ELR (cell line): Measurements from ENCODE around the gene ALOX15B.
"Not testable (repeated sequence)": the region's sequence is repeated elsewhere in the genome, so short reads cannot be mapped to it uniquely, and the experiment has no call there.

Source experiments
- DNase-seq: peaks from one replicate; pipeline ENCODE4 v3.0.0-alpha.2; 2015; ENCODE audit warnings: low read depth

Gene ALOX15B

GRCh38 chr17:8013731-8014557, 24.9 kb upstream of the ALOX15B start:
- DNase-seq = no peak

GRCh38 chr17:8014558-8014850, 24.4 kb upstream of the ALOX15B start:
- DNase-seq = no peak

GRCh38 chr17:8015236-8015956, 23.5 kb upstream of the ALOX15B start:
- DNase-seq = no peak

GRCh38 chr17:8015957-8016631, 22.8 kb upstream of the ALOX15B start:
- DNase-seq = no peak

- DNase-seq = peak; percentile 45
These were observed 22.0 kb upstream of the ALOX15B start for GRCh38 chr17:8016632-8017424.

GRCh38 chr17:8018436-8018835, 20.4 kb upstream of the ALOX15B start:
- no peak for DNase-seq

GRCh38 chr17:8019166-8019565, 19.7 kb upstream of the ALOX15B start:
- no peak for DNase-seq

- peak; percentile 38 for DNase-seq
These were observed 18.9 kb upstream of the ALOX15B start for GRCh38 chr17:8019665-8020650.

GRCh38 chr17:8020776-8021564, 17.9 kb upstream of the ALOX15B start:
- no peak for DNase-seq

GRCh38 chr17:8021565-8022359, 17.1 kb upstream of the ALOX15B start:
- DNase-seq = no peak

- DNase-seq = no peak
These were observed 16.4 kb upstream of the ALOX15B start for GRCh38 chr17:8022360-8023003.

- DNase-seq = not testable (repeated sequence)
These were observed 14.7 kb upstream of the ALOX15B start for GRCh38 chr17:8024161-8024560.

GRCh38 chr17:8025176-8025911, 13.5 kb upstream of the ALOX15B start:
- no peak for DNase-seq

- peak; percentile 80 for DNase-seq
These were observed 9.7 kb upstream of the ALOX15B start for GRCh38 chr17:8029121-8029520.

- no peak for DNase-seq
These were observed 7.6 kb upstream of the ALOX15B start for GRCh38 chr17:8031261-8031661.

- no peak for DNase-seq
These were observed 6.9 kb upstream of the ALOX15B start for GRCh38 chr17:8031950-8032349.

- no peak for DNase-seq
These were observed 6.4 kb upstream of the ALOX15B start for GRCh38 chr17:8032442-8032841.

GRCh38 chr17:8039611-8040168, 831 bp downstream of the ALOX15B start:
- no peak for DNase-seq
